NT2/D1 (cell line): ENCODE measurements around the gene ZNF282.

Experiments
- SUZ12 ChIP-seq: IDR thresholded peaks from 2 replicates; pipeline ENCODE4 v1.6.1; 2011; ENCODE audit not compliant: insufficient read length, insufficient read depth; ENCODE audit errors: extremely low read depth
- ZNF274 ChIP-seq: IDR thresholded peaks from 2 replicates; pipeline ENCODE4 v1.6.1; 2011; ENCODE audit warnings: mild to moderate bottlenecking, low read depth, low read length

DNA sequence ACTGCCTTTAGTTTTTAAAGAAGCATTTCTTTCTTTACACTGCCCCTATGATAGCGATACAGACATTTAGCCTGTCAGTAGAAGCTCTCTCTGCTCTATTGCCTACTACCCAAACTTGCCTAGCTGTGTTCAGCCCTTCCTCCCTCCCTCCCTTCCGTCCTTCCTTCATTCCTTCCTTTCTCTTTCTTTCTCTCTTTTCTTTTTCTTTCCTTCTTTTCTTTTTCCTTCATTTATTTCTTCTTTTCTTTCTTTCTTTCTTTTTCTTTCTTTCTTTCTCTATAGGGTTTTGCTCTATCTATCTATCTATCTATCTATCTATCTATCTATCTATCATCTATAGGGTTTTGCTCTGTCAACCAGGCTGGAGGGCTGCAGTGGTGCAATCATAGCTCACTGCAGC is 37.0 kb downstream of the ZNF282 start:
- TF ChIP-seq SUZ12 = no peak
- TF ChIP-seq ZNF274 = no peak
